Measurements from ENCODE around the gene GNB1.
"Not testable (repeated sequence)": the region's sequence is repeated elsewhere in the genome, so short reads cannot be mapped to it uniquely, and the experiment has no call there.

The GNB1 gene

DNA sequence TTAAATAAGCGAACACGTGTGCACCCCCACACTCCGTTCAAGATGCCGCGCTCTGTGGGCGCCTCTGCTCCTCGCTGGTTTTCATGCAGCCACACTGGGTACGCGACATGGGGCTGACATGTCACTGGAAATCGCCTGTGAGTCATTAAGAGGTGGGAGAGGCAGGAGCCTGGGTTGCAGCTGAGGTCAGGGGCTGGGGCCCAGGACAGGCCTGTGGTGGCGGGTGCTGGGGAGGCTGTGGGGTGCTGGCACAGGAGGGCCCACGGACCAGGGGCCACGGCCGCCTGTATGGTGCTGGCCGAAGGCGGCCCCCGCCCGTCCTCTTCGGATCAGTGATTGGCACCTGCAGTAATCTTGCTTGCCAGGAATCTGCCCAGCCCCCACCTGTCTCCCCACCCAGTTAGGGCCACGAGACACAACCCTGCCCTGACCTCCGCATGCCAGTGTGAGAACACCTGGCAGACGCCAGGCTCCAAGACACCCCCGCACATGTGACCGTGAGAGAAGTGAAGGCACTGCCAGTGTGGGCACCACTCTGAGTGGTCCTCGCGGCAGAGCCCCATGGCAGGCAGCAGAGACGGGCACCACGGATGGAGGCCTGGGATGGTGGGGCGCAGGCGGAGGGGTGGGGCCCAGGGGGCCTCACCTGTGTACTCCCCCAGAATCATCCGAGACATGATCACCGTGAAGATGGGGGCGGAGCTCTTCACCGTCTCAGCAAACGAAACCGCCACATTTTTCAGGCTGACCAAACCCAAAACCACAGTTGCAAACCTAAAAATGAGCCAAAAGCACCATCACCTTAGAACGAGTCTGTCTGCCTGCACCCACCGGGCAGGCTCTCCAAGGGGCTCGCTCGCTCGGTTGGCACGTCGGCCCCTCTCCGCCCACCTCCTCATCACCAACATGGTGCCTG lies 153.0 kb downstream of the GNB1 start:
- DNase-seq (ENCODE audit: low spot score), result not testable (repeated sequence)
